ENCODE data around the gene APEX1.

GRCh38 chr14:20501346-20501745 lies 46.3 kb downstream of the APEX1 start:
- TF ChIP-seq, protein P1, sequence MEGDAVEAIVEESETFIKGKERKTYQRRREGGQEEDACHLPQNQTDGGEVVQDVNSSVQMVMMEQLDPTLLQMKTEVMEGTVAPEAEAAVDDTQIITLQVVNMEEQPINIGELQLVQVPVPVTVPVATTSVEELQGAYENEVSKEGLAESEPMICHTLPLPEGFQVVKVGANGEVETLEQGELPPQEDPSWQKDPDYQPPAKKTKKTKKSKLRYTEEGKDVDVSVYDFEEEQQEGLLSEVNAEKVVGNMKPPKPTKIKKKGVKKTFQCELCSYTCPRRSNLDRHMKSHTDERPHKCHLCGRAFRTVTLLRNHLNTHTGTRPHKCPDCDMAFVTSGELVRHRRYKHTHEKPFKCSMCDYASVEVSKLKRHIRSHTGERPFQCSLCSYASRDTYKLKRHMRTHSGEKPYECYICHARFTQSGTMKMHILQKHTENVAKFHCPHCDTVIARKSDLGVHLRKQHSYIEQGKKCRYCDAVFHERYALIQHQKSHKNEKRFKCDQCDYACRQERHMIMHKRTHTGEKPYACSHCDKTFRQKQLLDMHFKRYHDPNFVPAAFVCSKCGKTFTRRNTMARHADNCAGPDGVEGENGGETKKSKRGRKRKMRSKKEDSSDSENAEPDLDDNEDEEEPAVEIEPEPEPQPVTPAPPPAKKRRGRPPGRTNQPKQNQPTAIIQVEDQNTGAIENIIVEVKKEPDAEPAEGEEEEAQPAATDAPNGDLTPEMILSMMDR (IDR thresholded peaks at IDR 0.05; ENCODE audit: insufficient read depth, low read length): no peak
- TF ChIP-seq POLR2AphosphoS5 (IDR thresholded peaks at IDR 0.05; ENCODE audit: low read depth) (no peak), SPI1 (IDR thresholded peaks at IDR 0.05; ENCODE audit: borderline replicate concordance, low read depth) (no peak), GABPA (IDR thresholded peaks at IDR 0.05; ENCODE audit: low read depth) (no peak)
- TF ChIP-seq, protein P2, sequence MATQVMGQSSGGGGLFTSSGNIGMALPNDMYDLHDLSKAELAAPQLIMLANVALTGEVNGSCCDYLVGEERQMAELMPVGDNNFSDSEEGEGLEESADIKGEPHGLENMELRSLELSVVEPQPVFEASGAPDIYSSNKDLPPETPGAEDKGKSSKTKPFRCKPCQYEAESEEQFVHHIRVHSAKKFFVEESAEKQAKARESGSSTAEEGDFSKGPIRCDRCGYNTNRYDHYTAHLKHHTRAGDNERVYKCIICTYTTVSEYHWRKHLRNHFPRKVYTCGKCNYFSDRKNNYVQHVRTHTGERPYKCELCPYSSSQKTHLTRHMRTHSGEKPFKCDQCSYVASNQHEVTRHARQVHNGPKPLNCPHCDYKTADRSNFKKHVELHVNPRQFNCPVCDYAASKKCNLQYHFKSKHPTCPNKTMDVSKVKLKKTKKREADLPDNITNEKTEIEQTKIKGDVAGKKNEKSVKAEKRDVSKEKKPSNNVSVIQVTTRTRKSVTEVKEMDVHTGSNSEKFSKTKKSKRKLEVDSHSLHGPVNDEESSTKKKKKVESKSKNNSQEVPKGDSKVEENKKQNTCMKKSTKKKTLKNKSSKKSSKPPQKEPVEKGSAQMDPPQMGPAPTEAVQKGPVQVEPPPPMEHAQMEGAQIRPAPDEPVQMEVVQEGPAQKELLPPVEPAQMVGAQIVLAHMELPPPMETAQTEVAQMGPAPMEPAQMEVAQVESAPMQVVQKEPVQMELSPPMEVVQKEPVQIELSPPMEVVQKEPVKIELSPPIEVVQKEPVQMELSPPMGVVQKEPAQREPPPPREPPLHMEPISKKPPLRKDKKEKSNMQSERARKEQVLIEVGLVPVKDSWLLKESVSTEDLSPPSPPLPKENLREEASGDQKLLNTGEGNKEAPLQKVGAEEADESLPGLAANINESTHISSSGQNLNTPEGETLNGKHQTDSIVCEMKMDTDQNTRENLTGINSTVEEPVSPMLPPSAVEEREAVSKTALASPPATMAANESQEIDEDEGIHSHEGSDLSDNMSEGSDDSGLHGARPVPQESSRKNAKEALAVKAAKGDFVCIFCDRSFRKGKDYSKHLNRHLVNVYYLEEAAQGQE (IDR thresholded peaks at IDR 0.05; ENCODE audit: insufficient replicate concordance, low read depth): no peak

Measured in HL-60 (cell line).